T47D (cell line): Measurements from ENCODE around the gene DBNL.

ENCODE experiments used
- DNase-seq, 2 experiments: peaks; one replicate each; pipeline versions ENCODE4 v3.0.0 to v3.0.0-alpha.2; 2011 to 2012; ENCODE audit warnings: low read depth in 1 of 2, low spot score in 1 of 2
- JUND ChIP-seq: IDR thresholded peaks from 2 replicates; pipeline ENCODE4 v1.6.1; 2012; ENCODE audit warnings: low read depth
- in situ Hi-C: cut with HindIII; loops from 2 replicates; pipeline ENCODE4 v1.10.0; 2016; ENCODE audit warnings: low sequenced_read_pairs, low pct_unique_long_range_greater_than_20kb

Gene DBNL

DNA sequence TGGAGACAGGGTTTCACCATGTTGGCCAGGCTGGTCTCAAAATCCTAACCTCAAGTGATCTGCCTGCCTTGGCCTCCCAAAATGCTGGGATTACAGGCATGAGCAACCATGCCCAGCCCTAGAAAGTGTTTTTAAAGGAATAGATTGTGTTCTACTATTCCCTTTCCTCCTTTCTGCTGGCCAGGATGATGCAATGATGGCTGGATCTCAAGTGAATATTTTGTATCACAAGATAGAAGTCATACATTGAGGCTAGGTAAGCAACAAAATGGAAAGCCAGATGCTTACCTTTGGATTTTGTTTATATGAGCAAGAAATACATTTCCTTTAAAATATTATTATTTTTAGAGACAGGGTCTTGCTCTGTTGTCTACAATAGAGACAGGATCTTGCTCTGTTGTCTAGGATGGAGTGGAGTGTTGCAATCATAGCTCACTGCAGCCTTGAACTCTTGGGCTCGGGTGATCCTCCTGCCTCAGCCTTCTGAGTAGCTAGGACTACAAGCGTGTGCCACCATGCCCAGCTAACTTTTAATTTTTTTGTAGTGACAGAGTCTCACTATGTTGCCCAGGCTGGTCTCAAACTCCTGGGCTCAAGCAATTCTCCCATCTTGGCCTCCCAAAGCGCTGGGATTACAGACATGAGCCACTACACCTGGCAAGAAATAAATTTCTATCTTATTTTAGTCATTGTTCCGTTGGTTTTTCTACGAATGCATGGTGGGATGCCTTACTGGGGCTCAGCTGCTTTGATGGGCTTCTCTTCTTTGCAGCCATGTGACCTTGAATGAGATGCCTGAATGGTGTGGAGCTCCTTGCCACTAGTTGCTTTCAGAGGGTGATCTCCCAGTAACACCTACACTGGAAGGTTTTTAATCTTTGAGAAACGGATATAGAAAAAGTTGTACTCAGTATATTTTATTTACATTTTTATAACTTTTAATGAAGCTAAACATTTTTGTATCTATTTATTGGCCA lies 53.9 kb downstream of the DBNL start:
- TF ChIP-seq JUND, result no peak
- no peak for DNase-seq
- in situ Hi-C loops, result no loop called here

DNA sequence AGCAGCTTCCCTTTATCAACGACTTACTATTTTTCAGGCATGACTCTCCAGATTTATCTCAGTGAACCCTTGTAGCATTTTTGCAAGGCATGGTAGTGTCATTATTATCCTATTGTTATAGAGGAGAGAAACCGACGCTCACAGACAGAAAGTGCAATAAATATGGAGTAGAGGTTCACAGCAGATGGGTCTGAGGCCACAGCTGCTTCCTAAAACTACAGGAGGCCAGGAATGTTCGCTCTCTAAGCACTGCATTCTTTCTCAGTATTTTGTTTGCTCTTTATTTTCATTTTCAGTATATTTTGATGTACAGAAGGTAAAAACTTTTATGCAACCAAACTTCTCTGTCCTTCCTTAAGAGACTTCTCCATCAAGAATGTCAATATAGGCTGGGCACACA lies 55.2 kb downstream of the DBNL start:
- no peak for TF ChIP-seq JUND
- in situ Hi-C loops, result no loop called here
- DNase-seq, result no peak

DNA sequence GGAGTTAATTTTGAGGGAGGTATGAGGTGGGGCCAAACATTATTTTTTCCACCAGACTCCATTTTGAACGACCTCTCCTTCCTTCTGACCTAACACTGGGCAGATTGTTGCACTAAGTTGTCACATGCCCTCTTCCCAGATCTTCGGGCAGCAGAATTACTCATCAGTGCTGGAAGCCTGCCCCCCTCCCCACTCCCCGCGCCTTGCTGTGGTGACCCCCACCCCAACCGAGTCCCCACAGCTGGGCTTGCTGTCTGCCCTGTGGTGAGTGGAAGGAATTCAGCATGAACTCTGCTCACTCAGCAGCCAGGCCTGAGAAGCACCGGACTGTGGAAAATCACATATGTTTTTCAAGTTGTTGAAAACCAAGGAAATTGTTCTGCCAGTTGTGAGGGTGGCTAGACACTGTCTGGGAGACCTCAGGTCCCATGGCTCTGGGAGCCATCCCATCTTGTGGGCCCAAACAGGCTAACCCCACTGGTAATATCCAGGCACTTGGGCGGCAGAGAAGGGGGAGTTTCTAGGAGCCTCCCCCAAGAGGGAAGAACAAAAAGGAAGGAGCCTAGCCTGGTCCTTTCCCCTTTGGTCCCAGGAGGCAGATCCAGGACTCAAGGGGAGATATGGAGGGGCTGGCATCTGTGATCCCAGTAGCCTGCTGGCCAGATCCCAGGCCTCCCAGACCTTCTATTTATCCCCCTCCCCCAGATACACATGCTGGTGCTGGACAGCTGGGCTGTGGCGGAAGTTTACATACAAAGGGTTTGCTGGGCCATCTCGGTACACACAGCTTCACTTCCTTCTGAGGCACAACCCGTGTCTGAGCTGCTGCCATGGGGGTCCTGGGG lies 56.2 kb downstream of the DBNL start:
- DNase-seq, result no peak
- TF ChIP-seq JUND, result no peak
- in situ Hi-C loops, result no loop called here

DNA sequence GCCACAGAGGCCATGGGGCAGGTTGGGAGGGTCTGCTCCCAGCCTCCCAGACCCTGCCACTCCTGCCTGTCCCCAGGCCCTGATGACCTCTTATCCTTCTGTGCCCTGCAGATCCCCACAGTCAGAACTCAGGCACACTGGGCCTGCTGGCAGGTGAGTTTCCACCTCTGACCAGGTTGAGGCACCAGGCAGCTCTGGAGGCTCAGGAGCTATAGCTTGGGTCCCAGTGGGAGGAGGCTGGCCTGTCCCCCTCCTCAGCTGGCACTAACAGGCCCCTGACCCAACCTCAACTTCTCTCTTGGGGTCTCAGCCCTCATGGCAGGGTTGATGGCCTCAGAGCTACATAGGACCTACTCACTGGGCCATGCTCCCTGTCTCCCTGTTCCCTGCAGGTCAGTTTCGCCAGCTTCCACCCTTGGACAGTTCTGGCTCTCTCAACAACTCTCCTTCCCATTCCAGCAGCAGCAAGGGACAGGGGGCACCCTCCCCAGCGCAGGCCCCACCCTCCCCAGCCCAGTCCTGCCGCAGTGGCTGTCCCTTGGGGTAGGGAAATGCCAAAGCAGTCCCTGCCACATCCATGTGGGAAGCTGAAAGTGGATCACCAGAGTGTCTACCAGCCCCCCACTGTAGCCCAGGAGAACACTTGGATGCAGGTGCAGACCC lies 56.9 kb downstream of the DBNL start:
- in situ Hi-C loops, result no loop called here
- TF ChIP-seq JUND, result no peak
- DNase-seq, result no peak

DNA sequence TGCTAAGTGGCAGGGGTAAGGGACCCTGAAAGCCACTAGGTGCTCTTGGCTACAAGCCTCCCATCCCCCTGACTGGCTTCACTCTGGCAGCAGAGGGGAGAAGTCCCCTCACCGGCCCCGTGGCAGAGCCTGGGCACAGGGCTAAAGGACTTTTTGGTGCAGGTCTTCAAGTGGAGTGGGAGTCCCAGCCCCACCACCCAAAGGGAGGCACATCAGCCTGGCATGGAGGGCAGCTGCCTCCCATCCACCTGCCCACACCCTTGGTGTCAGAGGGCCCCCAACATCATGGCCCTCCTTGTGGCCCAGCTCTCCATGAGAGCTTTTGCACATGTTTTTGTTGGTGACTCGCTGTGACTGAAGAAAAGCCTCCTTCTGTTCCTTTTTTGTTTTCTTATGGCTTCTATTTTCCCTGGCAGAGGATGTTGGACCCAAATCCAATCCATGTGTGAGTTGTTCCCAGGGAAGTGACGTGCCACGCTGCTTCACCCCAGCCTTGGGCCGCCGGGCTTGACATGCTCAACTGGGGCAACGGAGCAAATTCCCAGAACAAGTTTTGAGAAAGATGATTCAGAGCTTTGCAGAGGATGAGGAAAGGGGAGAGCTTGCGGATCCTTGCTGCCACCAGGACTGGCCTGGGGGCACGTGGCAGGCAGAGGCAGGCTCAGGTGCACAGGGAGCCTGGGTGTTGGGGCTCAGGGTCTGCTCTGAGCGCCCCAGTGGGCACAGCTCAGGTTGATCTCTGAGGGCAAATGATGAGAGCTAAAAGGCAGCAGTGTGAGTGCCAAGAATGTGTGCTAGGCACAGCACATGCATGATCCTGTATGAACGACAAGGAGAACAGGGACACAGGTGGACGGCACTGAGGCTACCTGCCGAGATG lies 57.7 kb downstream of the DBNL start:
- DNase-seq, result no peak
- in situ Hi-C loops, result no loop called here
- TF ChIP-seq JUND, result no peak

DNA sequence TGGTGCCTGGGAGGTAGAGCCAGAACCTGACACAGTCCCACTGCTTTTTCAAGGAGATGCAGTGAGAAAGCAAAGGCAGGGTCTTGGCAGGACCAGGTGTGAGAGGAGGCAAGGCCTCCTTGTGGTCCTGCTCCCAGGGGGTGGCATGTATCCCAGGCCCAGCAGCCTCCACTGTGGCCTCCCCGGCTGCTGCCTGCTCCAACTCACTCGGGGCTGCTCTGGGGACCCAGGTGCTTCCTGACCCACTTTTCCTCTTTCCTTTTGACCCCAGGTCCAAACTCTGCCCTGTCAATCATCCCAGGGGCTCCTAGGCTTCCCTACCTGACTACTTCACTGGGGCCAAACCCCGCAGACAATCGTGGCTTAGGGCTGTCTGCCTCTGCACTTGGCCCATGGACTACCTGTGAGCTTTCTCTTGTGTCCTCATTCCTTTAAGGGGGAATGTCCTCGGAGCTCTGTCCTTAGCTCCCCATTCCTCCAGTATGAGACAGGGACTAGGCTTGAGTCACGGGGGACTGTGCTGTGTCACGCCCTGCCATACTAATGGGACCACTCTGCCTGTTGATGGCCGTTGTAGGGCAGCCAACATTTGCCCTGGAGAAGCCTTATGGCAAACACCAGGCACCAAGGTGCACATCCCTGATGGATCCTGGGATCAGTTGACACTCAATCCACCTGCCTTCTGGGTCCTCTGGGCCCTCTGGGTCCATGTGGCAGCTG lies 58.5 kb downstream of the DBNL start:
- no peak for TF ChIP-seq JUND
- in situ Hi-C loops, result no loop called here

DNA sequence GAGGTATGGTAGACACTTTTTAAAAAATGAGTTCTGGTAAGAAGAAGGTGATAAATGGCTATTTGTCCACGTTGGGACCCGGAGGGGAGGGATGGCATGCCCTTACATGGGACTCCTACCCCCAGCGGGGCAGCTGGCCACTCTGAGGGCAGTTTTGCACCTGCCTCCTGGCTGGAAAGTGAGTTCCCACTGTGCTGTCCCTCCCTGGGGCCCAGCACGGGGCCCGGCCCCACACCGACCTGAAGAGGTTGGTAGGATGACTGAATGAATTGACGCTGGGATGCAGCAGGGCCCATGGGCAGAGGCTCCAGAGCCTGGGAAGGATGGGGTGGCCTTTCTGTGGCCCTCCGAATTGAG lies 59.0 kb downstream of the DBNL start:
- DNase-seq, result no peak
- in situ Hi-C loops, result no loop called here
- no peak for TF ChIP-seq JUND

More for the DNA sequence above, 58.5 kb downstream of the DBNL start:
- no peak for DNase-seq

DNA sequence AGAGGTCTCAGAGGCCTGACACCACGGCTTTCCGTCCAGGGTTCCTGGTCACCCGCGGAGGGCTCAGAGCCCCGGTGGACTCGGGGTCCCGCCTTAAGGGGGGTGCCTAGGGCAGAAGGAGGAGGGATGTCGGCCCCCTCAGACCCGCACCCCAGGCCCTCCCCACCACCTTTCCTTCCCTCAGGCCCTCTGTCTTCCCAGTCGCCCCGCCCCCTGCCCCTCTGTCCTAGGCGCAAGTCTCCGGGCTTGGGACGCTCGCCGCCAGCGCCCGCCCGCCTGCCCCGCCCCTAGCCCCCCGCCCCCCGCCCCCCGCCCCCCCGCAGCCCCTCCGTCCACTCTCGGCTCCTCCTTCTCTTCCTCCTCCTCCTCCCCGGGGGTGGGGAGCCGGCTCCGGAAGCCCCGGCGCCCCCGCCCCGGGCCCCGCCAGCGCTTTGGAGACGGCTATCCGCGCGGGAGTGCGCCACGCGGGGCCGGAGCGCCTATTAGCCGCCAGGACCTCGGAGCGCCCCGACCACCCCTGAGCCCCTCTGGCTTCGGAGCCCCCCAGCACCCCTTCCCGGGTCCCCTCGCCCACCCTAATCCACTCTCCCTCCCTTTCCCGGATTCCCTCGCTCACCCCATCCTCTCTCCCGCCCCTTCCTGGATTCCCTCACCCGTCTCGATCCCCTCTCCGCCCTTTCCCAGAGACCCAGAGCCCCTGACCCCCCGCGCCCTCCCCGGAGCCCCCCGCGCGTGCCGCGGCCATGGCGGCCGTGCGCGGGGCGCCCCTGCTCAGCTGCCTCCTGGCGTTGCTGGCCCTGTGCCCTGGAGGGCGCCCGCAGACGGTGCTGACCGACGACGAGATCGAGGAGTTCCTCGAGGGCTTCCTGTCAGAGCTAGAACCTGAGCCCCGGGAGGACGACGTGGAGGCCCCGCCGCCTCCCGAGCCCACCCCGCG lies 59.7 kb downstream of the DBNL start, which contains the start of gene AEBP1:
TSS of gene AEBP1 (plus strand) at position 423 of the 937 bp plus-strand sequence. CDS start at position 744, 321 bp downstream.
- no peak for DNase-seq
- in situ Hi-C loops, result no loop called here

DNA sequence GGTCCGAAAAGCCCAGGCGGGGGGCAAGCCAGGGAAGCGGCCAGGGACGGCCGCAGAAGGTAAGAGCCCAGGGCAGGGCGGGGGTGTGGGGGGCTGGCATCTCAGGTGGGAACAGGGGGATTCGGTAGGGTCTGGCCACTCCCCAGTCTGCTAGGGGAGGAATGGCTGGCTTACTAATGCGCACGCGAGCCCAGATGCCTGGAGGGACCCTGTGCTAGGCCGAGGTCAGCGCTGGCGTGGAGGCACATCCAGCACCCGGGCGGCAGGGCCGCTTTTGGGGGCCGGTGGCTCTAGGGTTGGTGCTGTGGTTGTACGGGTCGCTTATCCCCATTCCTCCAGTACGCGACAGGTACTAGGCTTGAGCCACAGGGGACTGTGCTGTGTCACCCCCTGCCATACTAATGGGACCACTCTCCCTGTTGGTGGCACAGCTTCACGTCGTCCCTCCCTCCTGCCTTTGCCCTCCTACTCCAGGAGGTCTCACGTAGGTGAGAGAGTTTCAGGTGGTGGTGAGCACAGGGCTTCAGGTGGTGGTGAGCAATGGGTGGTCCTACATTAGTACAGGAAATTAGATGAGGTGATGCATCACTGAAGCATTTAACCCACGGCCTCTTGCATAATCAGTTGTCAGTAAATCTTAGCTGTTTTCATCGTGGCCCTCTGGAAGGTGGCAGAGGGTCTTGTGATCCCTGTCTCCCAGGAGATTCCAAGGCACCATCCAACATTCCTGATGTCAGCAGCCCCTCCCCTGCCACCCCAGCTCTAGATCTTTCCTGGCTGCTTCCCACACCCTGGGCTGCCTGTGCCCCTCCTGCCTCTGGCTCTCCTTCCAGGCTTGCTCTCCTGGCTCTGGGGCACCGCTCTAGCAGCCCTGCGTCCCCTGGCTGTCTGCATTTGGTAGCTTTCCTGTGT lies 60.6 kb downstream of the DBNL start:
- in situ Hi-C loops, result no loop called here
- TF ChIP-seq JUND, result no peak
- DNase-seq, result no peak

More for the DNA sequence above, 59.7 kb downstream of the DBNL start, which contains the start of gene AEBP1:
- TF ChIP-seq JUND, result no peak

DNA sequence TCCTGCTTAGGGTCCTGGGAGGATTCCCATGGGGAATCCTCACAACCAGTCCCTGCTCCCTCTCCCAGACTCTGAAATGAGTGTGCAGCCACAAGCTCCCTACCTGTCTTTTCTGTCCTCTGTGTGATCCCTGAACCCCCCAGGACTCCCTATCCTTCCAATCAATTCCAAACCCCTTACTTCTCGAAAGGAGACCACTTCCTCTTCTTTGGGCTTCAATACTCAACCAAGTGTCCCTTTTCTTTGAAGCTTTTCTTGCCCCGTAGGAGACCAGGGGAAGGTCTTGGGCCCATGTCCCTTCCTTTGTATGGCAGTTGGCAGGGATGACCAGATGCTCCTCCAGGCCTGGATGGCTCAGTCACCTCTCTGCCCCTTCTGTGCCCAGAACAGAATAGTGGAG lies 61.3 kb downstream of the DBNL start:
- no peak for DNase-seq
- TF ChIP-seq JUND, result no peak
- in situ Hi-C loops, result no loop called here
